H9 (cell line): ENCODE results near the gene TMEM79. TPM values are rescaled to one million over a fixed set of nuclear protein-coding genes. Genes with fewer than 3 reads are reported as not detected.

ENCODE experiments used
- DNase-seq: peaks from one replicate; pipeline ENCODE4 v3.0.0-alpha.2; 2017
- H2AFZ ChIP-seq: one replicate; pipeline ENCODE4 v1.6.1; 2013; ENCODE audit warnings: mild to moderate bottlenecking, low read length, control low read depth, moderate library complexity
- H2AK5ac ChIP-seq: 2 replicates; pipeline ENCODE4 v1.6.1; 2013; ENCODE audit warnings: low read length, control low read depth, mixed read lengths; ENCODE audit not compliant: insufficient read length
- H2BK120ac ChIP-seq: one replicate; pipeline ENCODE4 v1.6.1; 2013; ENCODE audit warnings: low read depth, mild to moderate bottlenecking, low read length, control low read depth, inconsistent platforms; ENCODE audit not compliant: poor library complexity, severe bottlenecking
- H2BK12ac ChIP-seq: 2 replicates; pipeline ENCODE4 v1.6.1; 2013; ENCODE audit warnings: low read length, control low read depth, mixed read lengths, low read depth; ENCODE audit not compliant: insufficient read length
- H2BK15ac ChIP-seq: 2 replicates; pipeline ENCODE4 v1.6.1; 2013; ENCODE audit warnings: low read depth, low read length, control low read depth
- H2BK20ac ChIP-seq: one replicate; pipeline ENCODE4 v1.6.1; 2013; ENCODE audit warnings: low read depth, mild to moderate bottlenecking, low read length, control low read depth, inconsistent platforms; ENCODE audit not compliant: poor library complexity, severe bottlenecking
- H2BK5ac ChIP-seq: 2 replicates; pipeline ENCODE4 v1.6.1; 2013; ENCODE audit warnings: low read length, control low read depth, mixed read lengths; ENCODE audit not compliant: insufficient read length
- H3K14ac ChIP-seq: 2 replicates; pipeline ENCODE4 v1.6.1; 2013; ENCODE audit warnings: low read length, control low read depth; ENCODE audit not compliant: insufficient read depth
- H3K18ac ChIP-seq: 2 replicates; pipeline ENCODE4 v1.6.1; 2013; ENCODE audit warnings: low read depth, mild to moderate bottlenecking, mixed read lengths, low read length, control low read depth; ENCODE audit not compliant: insufficient read length
- H3K23ac ChIP-seq: 2 replicates; pipeline ENCODE4 v1.6.1; 2013; ENCODE audit warnings: low read length, control low read depth, mixed read lengths, low read depth; ENCODE audit not compliant: insufficient read length
- H3K23me2 ChIP-seq: 2 replicates; pipeline ENCODE4 v1.6.1; 2013; ENCODE audit warnings: low read depth, mild to moderate bottlenecking, mixed read lengths, low read length, control low read depth; ENCODE audit not compliant: insufficient read length, poor library complexity, severe bottlenecking
- H3K27ac ChIP-seq: 2 replicates; pipeline ENCODE4 v1.5.1; 2013; ENCODE audit warnings: low read length, control low read depth, mixed read lengths, low read depth; ENCODE audit not compliant: insufficient read length
- H3K27me3 ChIP-seq: 2 replicates; pipeline ENCODE4 v1.6.1; 2013; ENCODE audit warnings: low read length, control low read depth, inconsistent platforms; ENCODE audit not compliant: insufficient read depth
- H3K4ac ChIP-seq: 2 replicates; pipeline ENCODE4 v1.6.1; 2013; ENCODE audit warnings: low read depth, mild to moderate bottlenecking, control low read depth, inconsistent platforms, low read length, moderate library complexity
- H3K4me1 ChIP-seq: 2 replicates; pipeline ENCODE4 v1.6.1; 2013; ENCODE audit warnings: low read length, control low read depth, inconsistent platforms; ENCODE audit not compliant: insufficient read depth
- H3K4me2 ChIP-seq: 2 replicates; pipeline ENCODE4 v1.6.1; 2013; ENCODE audit warnings: low read length, control low read depth, mixed read lengths; ENCODE audit not compliant: insufficient read length, insufficient read depth
- H3K56ac ChIP-seq: 2 replicates; pipeline ENCODE4 v1.6.1; 2013; ENCODE audit warnings: low read depth, mild to moderate bottlenecking, mixed read lengths, low read length, control low read depth; ENCODE audit not compliant: insufficient read length
- H3K79me1 ChIP-seq: 2 replicates; pipeline ENCODE4 v1.6.1; 2013; ENCODE audit warnings: low read depth, mild to moderate bottlenecking, moderate library complexity, low read length, control low read depth, inconsistent platforms; ENCODE audit not compliant: insufficient read depth, poor library complexity, severe bottlenecking
- H3K79me2 ChIP-seq: 2 replicates; pipeline ENCODE4 v1.6.1; 2013; ENCODE audit warnings: low read length, control low read depth, inconsistent platforms; ENCODE audit not compliant: insufficient read depth
- H3K9ac ChIP-seq: 2 replicates; pipeline ENCODE4 v1.6.1; 2013; ENCODE audit warnings: low read length, control low read depth, mixed read lengths; ENCODE audit not compliant: insufficient read length; ENCODE audit errors: extremely low read depth
- H3K9me3 ChIP-seq: one replicate; pipeline ENCODE4 v1.6.1; 2013; ENCODE audit warnings: low read depth, low read length, inconsistent platforms; ENCODE audit not compliant: control insufficient read depth
- H3T11ph ChIP-seq: one replicate; pipeline ENCODE4 v1.6.1; 2013; ENCODE audit warnings: mild to moderate bottlenecking, low read length, control low read depth, inconsistent platforms
- H4K20me1 ChIP-seq: one replicate; pipeline ENCODE4 v1.6.1; 2013; ENCODE audit not compliant: control insufficient read depth, insufficient read length, insufficient read depth
- H4K5ac ChIP-seq: 2 replicates; pipeline ENCODE4 v1.6.1; 2013; ENCODE audit warnings: low read depth, mild to moderate bottlenecking, mixed read lengths, low read length, control low read depth; ENCODE audit not compliant: insufficient read length
- H4K8ac ChIP-seq: replicated peaks from 2 replicates; pipeline ENCODE4 v1.6.1; 2013; ENCODE audit warnings: low read length, control low read depth, mixed read lengths, low read depth; ENCODE audit not compliant: insufficient read length
- H4K91ac ChIP-seq: 2 replicates; pipeline ENCODE4 v1.6.1; 2013; ENCODE audit warnings: low read depth, mild to moderate bottlenecking, moderate library complexity, mixed read lengths, low read length, control low read depth; ENCODE audit not compliant: insufficient read length
- H3K27ac Mint-ChIP-seq, 3 experiments: 2 replicates in 2 of 3; 3 replicates in 1 of 3; pipeline ENCODE4 v1.8.0; 2020 to 2021; ENCODE audit warnings: mixed read lengths in 3 of 3, mild to moderate bottlenecking in 1 of 3, moderate library complexity in 1 of 3
- H3K27me3 Mint-ChIP-seq: 2 replicates; pipeline ENCODE4 v1.8.0; 2021; ENCODE audit warnings: low read depth, mild to moderate bottlenecking, moderate library complexity, mixed read lengths
- H3K36me3 Mint-ChIP-seq, 3 experiments: 2 replicates in 2 of 3; 3 replicates in 1 of 3; pipeline ENCODE4 v1.8.0; 2020 to 2021; ENCODE audit warnings: low read depth in 3 of 3, mixed read lengths in 3 of 3; ENCODE audit not compliant: insufficient read depth in 1 of 3
- H3K4me1 Mint-ChIP-seq, 2 experiments: 2 replicates each; pipeline ENCODE4 v1.8.0; 2020; ENCODE audit warnings: mixed read lengths in 2 of 2
- H3K4me3 Mint-ChIP-seq, 2 experiments: 2 replicates in 1 of 2; 3 replicates in 1 of 2; pipeline ENCODE4 v1.8.0; 2020 to 2021; ENCODE audit warnings: mild to moderate bottlenecking in 2 of 2, mixed read lengths in 2 of 2, moderate library complexity in 1 of 2
- H3K9me3 Mint-ChIP-seq, 2 experiments: 2 replicates in 1 of 2; 3 replicates in 1 of 2; pipeline ENCODE4 v1.8.0; 2020; ENCODE audit warnings: mild to moderate bottlenecking in 2 of 2, mixed read lengths in 2 of 2, moderate library complexity in 1 of 2
- WGBS: extraction: QIAGEN DNeasy Blood & Tissue Kit; methylation state at CpG from one replicate; pipeline ENCODE4 v1.1.7; 2013; ENCODE audit warnings: missing lambda C conversion rate, low lambda C conversion rate, mixed read lengths; ENCODE audit not compliant: insufficient read length; ENCODE audit errors: extremely low coverage; 5-methylcytosine and 5-hydroxymethylcytosine counted together
- total RNA-seq: library from RNA; stranded (reverse); gene quantifications from 2 replicates; pipeline ENCODE4 v1.2.1, GENCODE V29; 2021
- TF ChIP-seq, protein P1 (sequence below): fragments of 200-600 bp; sonication (generic); conservative IDR thresholded peaks from 3 replicates; pipeline ENCODE4 v1.8.0; 2021; ENCODE audit warnings: antibody characterized with exemption, mild to moderate bottlenecking

The TMEM79 gene
- total RNA-seq, 1 experiment from 2014 or later = 2.6 TPM

DNA sequence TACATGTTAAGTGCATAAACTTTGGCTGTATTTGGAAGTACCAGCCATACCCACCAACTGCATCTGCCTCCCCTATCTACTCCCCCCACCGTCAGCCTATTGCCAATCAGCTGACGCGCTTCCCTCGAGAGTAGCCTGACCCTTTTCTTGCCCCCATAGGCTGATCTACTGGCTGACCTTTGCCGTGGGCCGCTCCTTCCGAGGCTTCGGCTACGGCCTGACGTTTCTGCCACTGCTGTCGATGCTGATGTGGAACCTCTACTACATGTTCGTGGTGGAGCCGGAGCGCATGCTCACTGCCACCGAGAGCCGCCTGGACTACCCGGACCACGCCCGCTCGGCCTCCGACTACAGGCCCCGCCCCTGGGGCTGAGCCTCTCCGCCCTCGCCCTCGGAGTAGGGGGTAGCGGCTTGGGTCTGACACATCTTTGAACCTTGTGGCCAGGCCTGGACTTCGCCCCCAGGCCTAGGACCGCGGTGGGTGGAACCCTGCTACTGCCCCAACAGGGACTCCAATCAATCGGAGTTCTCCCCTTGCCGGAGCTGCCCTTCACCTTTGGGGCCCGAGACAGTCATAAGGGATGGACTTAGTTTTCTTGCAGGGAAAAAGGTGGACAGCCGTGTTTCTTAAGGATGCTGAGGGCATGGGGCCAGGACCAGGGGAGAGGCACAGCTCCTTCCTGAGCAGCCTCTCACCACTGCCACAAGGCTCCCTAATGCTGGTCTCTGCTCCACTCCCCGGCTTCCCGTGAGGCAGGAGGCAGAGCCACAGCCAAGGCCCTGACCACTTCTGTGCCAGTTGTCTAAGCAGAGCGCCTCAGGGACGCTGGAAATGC lies 7.3 kb downstream of the TMEM79 start:
- Mint-ChIP-seq H3K9me3 (no peaks in the 10 kb centered on the region), H3K36me3 (peaks cover 4 to 15% (median 8%) of the 10 kb centered on the region in 3 experiments; a peak in 5 of 7 replicates), H3K27me3 (no peaks in the 10 kb centered on the region), H3K4me1 (peaks cover 10 to 18% of the 10 kb centered on the region in 2 experiments), H3K27ac (peak overlapping the region; percentile 48 to 96 (median 95)), H3K4me3 (peak overlapping the region; percentile 82 to 89)
- Histone ChIP-seq H2AFZ (no peak overlapping the region), H2BK15ac (no peak overlapping the region), H2BK12ac (no peak overlapping the region), H2BK5ac (no peak overlapping the region), H3K56ac (no peak overlapping the region), H4K8ac (no peak overlapping the region), H3K27me3 (no peaks in the 10 kb centered on the region; the same call in 1 of the 2 replicates), H4K91ac (no peak overlapping the region), H2BK120ac (no peak overlapping the region), H3K4me2 (peak overlapping the region; percentile 48), H2AK5ac (no peak overlapping the region), H2BK20ac (no peak overlapping the region), H3K79me1 (no peaks in the 10 kb centered on the region), H3K4me1 (no peaks in the 10 kb centered on the region; the same call in 1 of the 2 replicates), H3K9ac (peak overlapping the region; percentile 64), H3K23ac (no peak overlapping the region), H3K23me2 (peaks cover 8% of the 10 kb centered on the region), H3T11ph (no peak overlapping the region), H3K79me2 (no peaks in the 10 kb centered on the region), H3K27ac (no peak overlapping the region), H3K14ac (no peak overlapping the region), H4K5ac (no peak overlapping the region), H4K20me1 (no peaks in the 10 kb centered on the region), H3K4ac (no peak overlapping the region), H3K9me3 (no peaks in the 10 kb centered on the region), H3K18ac (no peak overlapping the region)
- WGBS = no CpG with 5 or more reads among the region's 37 CpGs
- peak; percentile 97 for DNase-seq
- TF ChIP-seq, protein P1, sequence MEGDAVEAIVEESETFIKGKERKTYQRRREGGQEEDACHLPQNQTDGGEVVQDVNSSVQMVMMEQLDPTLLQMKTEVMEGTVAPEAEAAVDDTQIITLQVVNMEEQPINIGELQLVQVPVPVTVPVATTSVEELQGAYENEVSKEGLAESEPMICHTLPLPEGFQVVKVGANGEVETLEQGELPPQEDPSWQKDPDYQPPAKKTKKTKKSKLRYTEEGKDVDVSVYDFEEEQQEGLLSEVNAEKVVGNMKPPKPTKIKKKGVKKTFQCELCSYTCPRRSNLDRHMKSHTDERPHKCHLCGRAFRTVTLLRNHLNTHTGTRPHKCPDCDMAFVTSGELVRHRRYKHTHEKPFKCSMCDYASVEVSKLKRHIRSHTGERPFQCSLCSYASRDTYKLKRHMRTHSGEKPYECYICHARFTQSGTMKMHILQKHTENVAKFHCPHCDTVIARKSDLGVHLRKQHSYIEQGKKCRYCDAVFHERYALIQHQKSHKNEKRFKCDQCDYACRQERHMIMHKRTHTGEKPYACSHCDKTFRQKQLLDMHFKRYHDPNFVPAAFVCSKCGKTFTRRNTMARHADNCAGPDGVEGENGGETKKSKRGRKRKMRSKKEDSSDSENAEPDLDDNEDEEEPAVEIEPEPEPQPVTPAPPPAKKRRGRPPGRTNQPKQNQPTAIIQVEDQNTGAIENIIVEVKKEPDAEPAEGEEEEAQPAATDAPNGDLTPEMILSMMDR = no peak
